Activated T-cell treated with anti-CD3 and anti-CD28 coated beads, Interleukin-2, amount 50 U/mL, for 48 hours (primary cell): ENCODE data around the gene WAC.
"Not testable (repeated sequence)": the region's sequence is repeated elsewhere in the genome, so short reads cannot be mapped to it uniquely, and the experiment has no call there.

Source experiments
- DNase-seq, 2 experiments: peaks; one replicate each; pipeline ENCODE4 v3.0.0-alpha.2; 2020

The WAC gene

DNA sequence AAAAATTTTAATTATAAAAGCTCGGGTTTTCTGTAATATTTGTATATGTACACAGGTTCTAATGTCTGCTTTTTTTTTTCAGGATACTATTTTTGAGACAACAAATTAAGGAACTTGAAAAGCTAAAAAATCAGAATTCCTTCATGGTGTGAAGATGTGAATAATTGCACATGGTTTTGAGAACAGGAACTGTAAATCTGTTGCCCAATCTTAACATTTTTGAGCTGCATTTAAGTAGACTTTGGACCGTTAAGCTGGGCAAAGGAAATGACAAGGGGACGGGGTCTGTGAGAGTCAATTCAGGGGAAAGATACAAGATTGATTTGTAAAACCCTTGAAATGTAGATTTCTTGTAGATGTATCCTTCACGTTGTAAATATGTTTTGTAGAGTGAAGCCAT, 86.5 kb downstream of the WAC start:
- DNase-seq: no peak

DNA sequence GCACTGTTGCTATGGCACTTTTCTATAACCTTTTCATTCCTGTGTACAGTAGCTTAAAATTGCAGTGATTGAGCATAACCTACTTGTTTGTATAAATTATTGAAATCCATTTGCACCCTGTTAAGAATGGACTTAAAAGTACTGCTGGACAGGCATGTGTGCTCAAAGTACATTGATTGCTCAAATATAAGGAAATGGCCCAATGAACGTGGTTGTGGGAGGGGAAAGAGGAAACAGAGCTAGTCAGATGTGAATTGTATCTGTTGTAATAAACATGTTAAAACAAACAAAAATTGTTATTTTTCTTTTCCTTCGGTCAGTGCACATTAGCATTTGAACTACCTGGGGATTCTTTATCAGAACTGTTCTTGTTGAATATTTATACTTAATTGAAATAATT, 87.3 kb downstream of the WAC start:
- no peak for DNase-seq

DNA sequence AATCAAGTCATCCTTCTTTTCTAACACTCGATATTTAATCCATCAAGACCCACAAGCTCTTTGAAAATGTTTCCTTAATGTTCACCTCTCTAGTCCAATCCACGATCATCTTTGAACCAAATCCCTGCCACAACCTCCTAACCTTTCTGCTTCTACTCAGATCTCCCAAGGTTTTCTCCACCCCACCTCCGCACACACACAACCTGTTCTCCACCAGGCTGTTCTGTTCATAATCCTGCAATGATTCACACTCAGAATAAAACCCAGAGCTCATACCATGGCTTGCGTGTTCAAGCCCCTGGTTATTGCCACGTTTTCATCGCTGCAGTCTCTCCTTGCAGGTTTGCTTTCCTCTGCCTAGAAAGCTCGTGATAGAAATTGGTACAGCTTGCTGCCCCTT, 90.6 kb downstream of the WAC start:
- DNase-seq: no peak

DNA sequence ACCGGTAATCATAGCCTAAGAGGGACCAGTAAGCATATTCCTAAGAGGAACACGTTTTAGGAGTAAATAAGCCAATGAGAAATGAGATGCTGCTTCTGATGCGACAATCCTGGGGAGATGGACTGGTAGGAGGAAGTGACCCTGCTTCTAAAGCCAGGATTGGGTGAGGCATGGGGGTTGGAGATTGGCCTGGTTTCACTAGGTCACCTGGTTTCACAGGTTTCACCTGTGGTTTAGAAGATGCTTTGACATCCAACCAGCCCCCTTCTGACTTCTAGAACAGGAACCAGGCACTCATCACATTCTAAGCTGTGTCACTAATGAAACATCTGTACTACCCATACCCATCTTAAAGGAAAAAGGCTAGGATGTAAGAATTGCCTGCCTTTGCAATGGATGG, 91.4 kb downstream of the WAC start:
- DNase-seq: no peak

DNA sequence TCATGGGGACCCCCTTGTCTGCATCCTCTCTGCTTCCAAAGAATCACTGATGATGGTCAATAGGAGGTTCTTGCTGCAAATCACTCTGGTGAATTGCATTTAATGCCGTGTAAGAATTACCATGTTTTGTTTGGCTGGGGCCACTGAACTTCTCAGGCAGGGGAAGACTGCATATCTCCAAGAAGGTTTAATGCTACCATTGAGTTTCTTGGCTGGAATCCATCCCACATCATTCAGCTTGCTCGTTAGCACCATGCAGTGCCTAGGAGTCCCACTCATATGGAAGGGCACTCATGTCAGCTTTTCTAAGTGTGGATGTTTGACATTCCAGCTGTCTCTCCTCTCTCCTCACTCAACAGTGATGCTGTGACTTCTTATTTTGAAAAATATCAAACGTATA, 94.2 kb downstream of the WAC start:
- DNase-seq: no peak

DNA sequence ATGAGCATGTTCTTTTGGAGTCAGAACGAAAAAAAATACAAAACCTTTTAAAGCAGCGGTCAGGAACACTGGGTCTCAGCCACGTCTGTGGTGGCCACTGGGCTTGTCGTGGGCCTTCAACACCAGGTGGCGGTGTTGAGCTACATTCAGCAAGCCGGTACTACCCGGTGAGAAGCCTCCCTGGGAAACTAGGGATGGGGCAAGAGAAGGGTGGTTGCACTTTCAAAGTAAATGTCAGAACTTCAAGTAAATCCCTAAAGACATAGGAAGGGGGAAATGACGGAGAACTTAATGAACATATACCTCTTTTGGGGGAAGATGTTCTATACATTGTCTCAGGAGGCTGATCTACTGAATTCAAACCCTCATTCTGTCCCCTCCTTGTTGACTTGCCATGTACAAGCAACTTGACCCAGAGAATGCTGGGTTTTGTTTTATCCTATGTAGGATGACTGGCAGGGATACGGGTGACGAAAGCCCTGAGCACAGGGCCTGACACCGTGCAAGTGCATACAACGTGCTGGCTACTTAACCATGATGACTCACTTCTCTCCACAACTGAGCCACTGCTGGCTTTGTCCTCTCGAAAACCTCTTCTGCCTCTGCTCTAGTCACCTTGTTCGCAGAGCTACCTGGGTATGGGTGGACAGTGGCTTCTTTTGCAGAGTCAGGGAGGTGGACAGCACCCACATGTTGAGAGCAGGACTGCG, 95.4 kb downstream of the WAC start:
- peak; percentile 77 to 81 for DNase-seq

DNA sequence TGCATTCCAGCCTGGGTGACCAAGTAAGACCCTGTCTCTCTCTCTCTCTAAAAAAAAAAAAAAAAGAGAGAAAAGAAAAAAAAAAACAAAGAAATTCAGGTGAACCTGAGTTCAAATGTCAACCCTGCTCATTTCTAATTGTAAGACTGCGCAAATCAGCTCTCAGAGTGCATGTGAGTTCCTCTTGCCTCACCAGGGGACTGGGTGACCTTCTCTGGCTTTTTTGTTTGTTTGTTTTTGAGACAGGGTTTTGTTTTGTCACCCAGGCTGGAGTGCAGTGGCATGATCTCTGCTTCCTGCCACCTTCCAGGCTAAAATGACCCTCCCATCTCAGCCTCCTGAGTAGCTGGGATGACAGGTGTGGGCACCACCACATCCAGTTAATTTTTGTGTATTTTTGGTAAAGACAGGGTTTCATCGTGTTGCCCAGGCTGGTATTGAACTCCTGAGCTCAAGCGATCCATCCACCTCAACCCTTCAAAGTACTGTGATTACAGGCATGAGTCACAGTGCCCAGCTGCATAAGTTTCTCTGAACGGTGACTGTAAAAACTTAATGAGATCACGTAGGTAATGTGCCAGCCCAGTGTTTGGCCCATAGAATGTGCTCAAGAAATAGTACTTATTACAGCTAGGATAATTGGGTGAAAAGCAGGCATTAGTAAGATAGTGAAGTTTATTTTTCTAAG, 99.1 kb downstream of the WAC start:
- DNase-seq: no peak

DNA sequence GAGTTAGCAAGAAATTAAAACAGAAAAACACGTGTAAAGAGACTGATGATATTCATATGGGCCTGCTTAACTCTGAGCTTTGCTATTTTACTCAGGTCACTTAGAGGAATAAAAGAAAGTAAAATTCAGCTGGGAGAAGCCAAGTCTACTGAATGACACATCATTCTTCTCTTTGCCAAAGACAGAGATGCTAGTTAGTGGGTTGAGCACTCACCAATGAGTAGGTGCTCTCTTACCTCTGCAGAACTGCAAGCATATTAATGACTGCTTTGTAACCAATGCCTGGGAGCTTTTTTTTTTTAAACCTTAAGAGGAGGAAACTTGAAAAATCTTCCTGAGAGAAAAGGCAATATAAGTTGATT, 99.6 kb downstream of the WAC start:
- no peak for DNase-seq

DNA sequence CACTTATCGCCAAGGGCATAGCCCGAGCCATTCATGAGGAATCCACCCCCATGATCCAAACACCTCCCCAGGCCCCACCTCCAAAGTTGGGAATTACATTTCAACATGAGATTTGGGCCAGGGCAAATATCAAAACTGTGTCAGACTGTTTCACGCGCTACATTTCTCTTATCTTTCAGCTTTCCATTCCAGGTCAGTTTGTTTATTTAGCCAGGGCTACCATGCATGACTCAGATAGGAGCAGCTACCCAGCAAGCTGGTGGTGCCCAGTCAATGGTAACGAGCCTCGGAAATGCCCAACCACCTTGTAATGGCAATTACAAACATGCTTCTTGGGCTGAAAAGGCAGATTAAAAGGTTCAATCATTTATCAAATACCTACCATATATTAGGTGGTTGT, 100.8 kb downstream of the WAC start:
- DNase-seq: no peak

DNA sequence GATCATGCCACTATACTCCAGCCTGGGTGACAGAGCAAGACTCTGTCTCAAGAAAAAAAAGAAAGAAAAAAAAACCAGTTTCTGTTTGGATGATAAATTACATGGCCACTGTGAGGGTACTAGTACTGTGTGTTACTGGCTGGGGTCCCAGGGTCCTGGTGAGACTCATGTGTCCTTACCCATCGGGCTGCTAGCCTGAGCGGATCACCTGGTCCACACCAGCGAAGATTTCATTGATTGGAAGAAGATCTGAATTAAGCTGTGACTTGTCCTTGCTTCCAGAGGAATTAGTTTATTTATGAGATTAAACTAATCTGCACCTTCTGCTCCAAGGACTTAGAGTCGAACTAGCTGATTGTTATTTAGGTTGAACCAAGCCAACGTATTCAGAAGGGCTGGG, 104.4 kb downstream of the WAC start:
- DNase-seq: no peak

DNA sequence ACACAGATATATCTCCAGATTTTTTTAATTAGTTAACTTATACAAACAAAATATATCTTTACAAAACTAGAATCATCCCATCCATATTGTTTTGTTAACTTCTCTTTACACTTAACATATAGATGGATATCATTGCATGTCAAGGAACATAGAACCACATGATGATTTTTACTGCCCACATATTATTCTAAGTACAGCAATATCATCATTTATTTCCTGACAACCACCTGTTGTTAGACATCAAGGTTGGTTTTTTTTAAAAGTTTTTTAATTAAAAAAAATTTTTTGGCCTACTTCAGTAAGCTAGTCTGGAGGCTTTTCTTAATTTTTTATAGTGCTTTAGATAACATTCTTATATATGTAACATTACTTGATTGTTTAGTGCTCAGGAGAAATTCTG, 105.5 kb downstream of the WAC start:
- no peak for DNase-seq

DNA sequence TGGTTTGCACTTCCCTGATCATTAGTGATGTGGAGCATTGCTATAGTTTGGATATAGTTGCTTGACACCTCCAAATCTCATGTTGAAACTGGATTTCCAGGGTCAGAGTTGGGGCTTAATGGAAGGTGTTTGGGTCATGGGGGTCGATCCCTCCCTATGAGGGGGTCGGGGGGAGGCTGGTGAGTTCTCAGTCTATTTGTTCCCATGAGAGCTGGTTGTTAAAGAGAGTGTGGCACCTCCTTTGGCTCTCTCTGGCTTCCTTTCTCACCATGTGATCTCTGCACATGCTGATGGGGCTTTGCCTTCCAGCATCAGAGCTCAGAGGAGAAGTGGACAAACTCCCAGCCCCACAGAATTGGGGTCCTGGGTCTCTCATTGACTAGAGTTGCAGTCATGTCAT, 107.6 kb downstream of the WAC start:
- DNase-seq: no peak

DNA sequence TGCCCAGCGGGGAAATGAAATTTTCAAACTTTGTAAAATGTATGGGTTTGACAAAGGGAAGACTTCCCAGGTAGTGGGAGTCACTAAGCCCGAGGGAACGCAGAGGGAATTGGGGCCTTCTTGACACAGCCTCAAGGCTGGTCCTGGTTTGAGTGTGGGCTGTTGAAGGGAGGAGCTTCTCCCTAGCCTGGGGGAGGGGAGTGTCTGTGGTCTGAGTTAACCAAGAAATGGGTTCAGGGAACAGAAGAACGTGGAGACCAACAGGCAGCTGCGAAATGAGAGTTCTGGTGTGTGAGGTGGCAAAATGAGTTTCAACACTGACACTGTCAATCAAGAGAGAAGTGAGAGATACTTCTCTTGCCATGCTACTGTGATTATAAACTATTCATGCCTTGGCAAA, 111.7 kb downstream of the WAC start:
- no peak for DNase-seq

DNA sequence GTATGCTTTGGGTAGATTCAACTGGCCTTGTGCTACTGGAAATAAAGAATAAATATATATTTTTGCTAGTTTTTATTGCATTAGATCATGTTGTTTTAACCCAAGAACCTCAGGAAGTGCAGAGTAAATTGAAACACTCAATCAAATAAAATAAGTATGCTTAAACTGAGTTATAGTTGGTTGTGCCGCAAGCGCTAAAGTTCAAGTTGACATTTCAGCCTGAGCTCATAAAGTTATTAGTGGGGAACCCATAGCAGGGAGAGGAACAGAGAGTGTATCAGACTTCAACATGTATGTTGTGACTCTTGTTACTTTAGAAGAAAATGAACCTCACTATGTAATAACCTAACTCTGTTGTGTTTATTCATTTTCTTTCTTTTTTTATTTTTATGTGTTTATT, 119.2 kb downstream of the WAC start:
- DNase-seq: no peak

DNA sequence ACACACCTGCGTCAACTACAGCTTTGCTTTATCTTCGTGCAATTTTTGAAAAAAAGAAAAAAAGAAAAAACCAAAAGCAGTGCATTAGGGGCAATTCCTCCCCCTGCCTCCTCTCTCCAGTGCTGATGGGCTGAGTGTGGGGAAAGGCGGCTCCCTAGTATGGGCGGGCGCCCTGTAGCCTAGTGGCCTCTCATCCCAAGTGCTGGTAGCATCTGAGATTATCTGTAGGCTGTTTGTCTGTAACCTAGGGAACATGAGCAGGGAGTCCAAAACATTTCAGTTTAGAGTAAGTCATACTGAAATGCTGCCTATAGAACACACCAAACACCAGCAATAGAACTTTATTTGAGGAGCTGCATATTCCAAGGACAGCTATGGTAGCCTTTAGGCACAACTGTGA, 119.8 kb downstream of the WAC start:
- no peak for DNase-seq

DNA sequence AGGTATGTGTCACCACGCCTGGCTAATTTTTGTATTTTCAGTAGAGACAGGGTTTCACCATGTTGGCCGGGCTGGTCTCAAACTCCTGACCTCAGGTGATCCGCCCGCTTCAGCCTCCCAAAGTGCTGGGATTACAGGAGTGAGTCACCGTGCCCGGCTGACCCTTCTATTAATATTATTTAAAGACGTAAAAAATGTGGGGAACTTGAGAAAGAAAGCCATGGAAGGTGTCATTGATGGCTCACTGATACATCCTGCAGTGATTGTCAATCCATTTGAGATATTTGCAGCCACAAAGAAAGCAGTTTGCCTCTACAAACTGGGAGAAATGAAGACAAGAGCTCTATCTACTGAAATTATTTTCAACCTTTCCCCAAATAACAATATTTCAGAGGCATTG, 125.9 kb downstream of the WAC start:
- not testable (repeated sequence) for DNase-seq

DNA sequence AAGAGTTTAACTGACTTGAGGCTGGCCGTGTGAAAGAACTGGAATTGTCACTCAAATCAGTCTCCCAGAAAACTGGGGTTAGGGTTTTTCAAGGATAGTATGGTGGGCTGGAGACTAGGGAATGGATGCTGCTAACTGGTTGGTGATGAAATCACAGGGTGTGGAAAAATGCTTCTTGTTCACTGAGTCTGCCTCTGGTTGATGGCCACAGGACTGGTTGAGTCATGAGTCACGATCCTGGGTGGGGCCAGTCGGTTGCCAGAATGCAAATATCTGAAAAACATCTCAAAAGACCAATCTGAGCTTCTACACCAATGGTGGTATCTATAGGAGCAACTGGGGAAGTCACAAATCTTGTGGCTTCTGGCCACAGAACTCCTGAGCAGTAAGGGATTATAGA, 128.1 kb downstream of the WAC start:
- no peak for DNase-seq

DNA sequence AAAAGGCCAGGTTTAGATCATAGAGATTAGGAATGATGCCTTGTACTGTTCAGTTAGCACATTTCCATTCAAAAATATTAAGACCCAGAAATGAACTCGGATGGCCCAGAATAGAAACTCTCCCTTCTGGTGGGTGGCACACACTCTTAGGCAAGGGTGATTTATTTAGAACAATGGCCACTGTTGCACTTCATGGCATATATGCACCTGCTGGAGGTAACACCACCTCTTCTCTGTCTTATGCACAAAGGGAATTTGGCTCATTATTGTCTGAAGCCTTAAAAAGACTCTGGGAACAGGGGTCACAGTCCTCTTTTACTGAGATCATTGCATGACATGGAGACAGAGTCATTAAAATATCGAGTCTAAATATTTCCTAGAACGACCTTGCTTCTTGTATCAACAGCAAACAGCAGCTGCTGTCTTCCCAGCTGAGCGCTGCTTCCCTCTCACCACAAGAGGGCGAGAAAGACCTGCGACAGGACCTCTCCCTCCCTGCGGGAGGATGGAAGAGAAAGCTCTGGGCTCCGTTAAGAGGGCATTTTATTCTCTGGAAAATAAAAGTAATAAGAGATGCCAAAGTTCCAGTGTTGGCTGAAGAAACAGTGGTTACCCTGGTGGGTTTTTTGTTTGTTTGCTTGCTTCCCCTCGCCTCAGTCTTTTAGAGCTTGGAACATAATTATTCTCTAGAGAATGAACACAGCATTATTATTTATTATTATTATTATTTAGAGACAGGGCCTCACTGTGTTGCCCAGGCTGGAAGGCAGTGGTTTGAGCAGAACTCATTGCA, 130.9 kb downstream of the WAC start:
- DNase-seq: peak; percentile 72 to 74

DNA sequence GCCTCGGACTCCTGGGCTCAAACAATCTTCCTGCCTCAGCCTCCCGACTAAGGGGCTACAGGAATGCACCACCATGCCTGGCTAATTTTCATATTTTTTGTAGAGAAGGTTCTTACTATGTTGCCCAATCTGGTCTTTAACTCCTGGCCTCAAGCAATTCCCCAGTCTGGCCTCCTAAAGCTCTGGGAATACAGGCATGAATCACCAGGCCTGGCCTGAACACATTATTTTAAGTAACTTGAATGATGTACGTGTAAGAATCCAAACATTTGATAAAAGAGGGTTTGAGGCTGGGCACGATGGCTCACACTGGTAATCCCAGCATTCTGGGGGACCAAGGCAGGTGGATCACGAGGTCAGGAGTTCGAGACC, 131.4 kb downstream of the WAC start:
- DNase-seq: no peak

DNA sequence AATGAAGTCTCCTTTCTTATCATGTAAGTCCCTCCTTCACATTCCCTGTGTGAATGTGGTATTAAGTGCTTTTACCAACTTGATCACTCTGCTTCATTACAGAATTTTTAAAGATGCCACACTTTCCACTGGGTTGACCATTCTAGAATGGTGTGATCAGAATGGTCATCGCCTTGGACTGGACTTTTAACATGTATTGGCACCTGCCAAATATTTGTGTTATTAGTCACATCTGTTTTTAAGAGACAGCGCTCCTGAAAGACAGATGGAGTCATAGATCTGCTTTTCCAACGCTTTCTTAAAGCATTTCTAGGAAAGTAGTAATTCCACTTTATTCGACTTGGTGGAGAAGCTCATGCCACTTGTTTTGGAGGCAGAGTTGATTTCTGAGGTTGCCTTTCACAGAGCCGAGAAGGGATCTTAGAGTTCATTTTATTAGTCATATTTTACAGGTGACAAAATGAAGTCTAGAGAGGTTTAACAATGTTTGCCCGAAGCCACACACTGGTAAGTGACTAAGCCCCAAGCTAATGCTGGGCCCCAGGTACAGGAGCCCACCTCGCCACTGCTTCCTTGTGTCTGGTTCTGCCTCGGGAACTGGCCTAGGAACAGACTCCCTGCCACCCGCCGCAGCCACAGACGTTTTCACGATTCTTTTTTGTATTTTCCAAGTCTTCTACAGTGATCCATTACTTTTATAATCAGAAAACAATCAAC, 134.0 kb downstream of the WAC start:
- no peak for DNase-seq

DNA sequence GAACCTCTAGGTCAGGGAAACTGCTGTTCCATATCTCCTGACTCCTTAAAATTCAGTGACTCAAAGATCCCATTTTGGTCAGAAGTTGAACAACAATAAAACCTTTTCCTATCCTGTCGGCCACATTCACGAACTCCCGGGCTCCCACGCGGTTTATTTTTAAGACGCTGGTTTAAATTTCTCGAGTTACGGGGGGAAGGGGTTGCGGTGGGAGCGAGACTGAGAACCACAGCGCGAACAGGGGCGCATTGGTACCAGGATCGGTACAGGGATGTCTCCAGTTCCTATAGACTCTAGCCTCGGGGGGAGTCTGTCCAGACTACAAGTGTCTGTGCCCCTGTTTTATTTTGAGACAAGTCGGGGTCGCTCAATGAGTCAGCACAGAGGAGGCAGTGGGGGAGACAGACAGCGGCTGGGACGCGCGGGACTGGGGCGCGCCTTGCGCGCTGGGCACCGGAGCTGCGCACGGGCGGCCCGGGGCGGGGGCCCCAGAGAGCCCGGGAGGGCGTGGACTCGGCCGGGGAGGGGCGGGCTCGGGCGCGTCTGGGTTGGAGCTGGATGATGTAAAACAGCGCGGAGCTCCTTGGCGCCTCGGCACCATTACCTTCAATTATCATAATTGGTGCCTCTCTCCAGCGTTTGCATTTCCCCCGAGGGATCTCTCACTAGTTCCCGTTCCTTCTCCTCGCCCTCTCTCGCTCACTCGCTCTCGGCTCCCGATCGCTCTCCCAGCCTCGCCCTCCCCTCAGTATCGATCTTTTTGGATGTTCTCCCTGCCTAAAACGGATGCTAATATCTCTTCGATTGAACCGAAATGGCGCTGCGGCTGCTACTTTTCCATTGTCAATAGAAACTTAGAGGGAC, 135.7 kb downstream of the WAC start:
- DNase-seq: peak; percentile 71 to 77
